ENCODE data around the gene OSBPL7. TPM values are rescaled to one million over a fixed set of nuclear protein-coding genes. Genes with fewer than 3 reads are reported as not detected.

OSBPL7 gene
- total RNA-seq, 1 experiment from 2014 or later = 13.0 TPM

- H3K27me3 ChIP-seq (ENCODE audit: insufficient read depth, low read length) = peaks cover 47% of the 10 kb centered on the region
- no peak overlapping the region for H3K18ac ChIP-seq (ENCODE audit: insufficient read length, low read depth, low read length)
- H4K20me1 ChIP-seq (ENCODE audit: control insufficient read depth, insufficient read depth, insufficient read length) = no peaks in the 10 kb centered on the region
- H3K4me3 Mint-ChIP-seq = no peak overlapping the region
- TF ChIP-seq CTCF (conservative IDR thresholded peaks at IDR 0.05) = no peak
- no peak overlapping the region for H2BK5ac ChIP-seq (ENCODE audit: insufficient read length, low read length)
- no peak overlapping the region for H2BK120ac ChIP-seq (ENCODE audit: low read depth, low read length, poor library complexity, severe bottlenecking)
- H3K4ac ChIP-seq (ENCODE audit: low read depth, low read length) = no peak overlapping the region
- H3K9me3 Mint-ChIP-seq = no peaks in the 10 kb centered on the region; a peak in 2 of 5 replicates
- peaks cover 90% of the 10 kb centered on the region for H3K27me3 Mint-ChIP-seq (ENCODE audit: low read depth)
- H3K79me2 ChIP-seq (ENCODE audit: insufficient read depth, low read length) = no peaks in the 10 kb centered on the region
- H3K27ac Mint-ChIP-seq = no peak overlapping the region
- no peak for DNase-seq
- H3K36me3 Mint-ChIP-seq (ENCODE audit: insufficient read depth in 1 of 3, low read depth in 3 of 3) = peaks cover 0 to 2% (median 0%) of the 10 kb centered on the region in 3 experiments; a peak in 1 of 7 replicates
- no peak overlapping the region for H3T11ph ChIP-seq (ENCODE audit: low read length)
- H3K27ac ChIP-seq (ENCODE audit: insufficient read length, low read depth, low read length) = no peak overlapping the region
- peaks cover 40 to 53% of the 10 kb centered on the region in 2 experiments for H3K4me1 Mint-ChIP-seq
- H3K56ac ChIP-seq (ENCODE audit: insufficient read length, low read depth, low read length) = no peak overlapping the region
- H2BK20ac ChIP-seq (ENCODE audit: low read depth, low read length, poor library complexity, severe bottlenecking) = no peak overlapping the region
- no peak overlapping the region for H3K4me2 ChIP-seq (ENCODE audit: insufficient read depth, insufficient read length, low read length)
- no peaks in the 10 kb centered on the region for H3K79me1 ChIP-seq (ENCODE audit: insufficient read depth, low read depth, low read length, poor library complexity, severe bottlenecking)
- no peak overlapping the region for H2AFZ ChIP-seq (ENCODE audit: low read length)
- no peak overlapping the region for H3K14ac ChIP-seq (ENCODE audit: insufficient read depth, low read length)
- no peak overlapping the region for H3K23ac ChIP-seq (ENCODE audit: insufficient read length, low read depth, low read length)
- H3K9me3 ChIP-seq (ENCODE audit: control insufficient read depth, low read depth, low read length) = no peaks in the 10 kb centered on the region
- no peak overlapping the region for H4K8ac ChIP-seq (replicated peaks; ENCODE audit: insufficient read length, low read depth, low read length)
- peaks cover 7% of the 10 kb centered on the region for H3K4me1 ChIP-seq (ENCODE audit: insufficient read depth, low read length)
- no peak overlapping the region for H4K5ac ChIP-seq (ENCODE audit: insufficient read length, low read depth, low read length)
- peaks cover 20% of the 10 kb centered on the region for H3K23me2 ChIP-seq (ENCODE audit: insufficient read length, low read depth, low read length, poor library complexity, severe bottlenecking)
- no peak overlapping the region for H4K91ac ChIP-seq (ENCODE audit: insufficient read length, low read depth, low read length)
- H3K9ac ChIP-seq (ENCODE audit: extremely low read depth, insufficient read length, low read length) = no peak overlapping the region
- no CpG with 5 or more reads among the region's 5 CpGs for WGBS (ENCODE audit: extremely low coverage, insufficient read length, low lambda C conversion rate)
- no peak overlapping the region for H2AK5ac ChIP-seq (ENCODE audit: insufficient read length, low read length)
- H2BK15ac ChIP-seq (ENCODE audit: low read depth, low read length) = no peak overlapping the region
- no peak overlapping the region for H2BK12ac ChIP-seq (ENCODE audit: insufficient read length, low read depth, low read length)
These were observed 32.0 kb upstream of the OSBPL7 start for GRCh38 chr17:47853616-47854015.

Data from H9 (cell line).